IMR-90 (cell line): Measurements from ENCODE around the gene ASB17. TPM values are rescaled to one million over a fixed set of nuclear protein-coding genes. Genes with fewer than 3 reads are reported as not detected.

Experiments used
- ATAC-seq: fragments of 200-7000 bp; cut with Tn5 transposase; 2 replicates; pipeline ENCODE4 v1.9.1; 2020; ENCODE audit warnings: low read depth, mild to moderate bottlenecking, moderate library complexity
- BruUV-seq: library from RNA; stranded (reverse); fragments of 400-500 nt; replicated peaks from 2 replicates; lab custom pipeline; 2021; lab: Mats Ljungman, UMichigan
- CTCF ChIA-PET: fragments of 300-600 bp; formaldehyde crosslinking; extraction: SDS; loops from one replicate; lab custom pipeline; 2021; ENCODE audit warnings: antibody characterized with exemption; lab: Yijun Ruan, JAX
- POLR2A ChIA-PET: fragments of 300-600 bp; sonication (Branson Sonifier 250); formaldehyde crosslinking; loops from one replicate; lab custom pipeline; 2022; ENCODE audit warnings: antibody characterized with exemption; ENCODE audit not compliant: unreplicated experiment; lab: Charles Lee
- DNase-seq: peaks from one replicate; pipeline ENCODE4 v3.0.0; 2013
- H2AFZ ChIP-seq: replicated peaks from 2 replicates; pipeline ENCODE3; 2013; ENCODE audit warnings: low read length, mild to moderate bottlenecking; ENCODE audit not compliant: poor library complexity
- H2AK5ac ChIP-seq: 2 replicates; pipeline ENCODE4 v1.6.1; 2013; ENCODE audit warnings: low read depth, low read length, inconsistent platforms
- H2AK9ac ChIP-seq: replicated peaks from 2 replicates; pipeline ENCODE3; 2013; ENCODE audit warnings: mild to moderate bottlenecking, low read depth, low read length, moderate library complexity; ENCODE audit not compliant: poor library complexity
- H2BK120ac ChIP-seq: 2 replicates; pipeline ENCODE4 v1.6.1; 2013; ENCODE audit warnings: low read depth, low read length, inconsistent platforms
- H2BK15ac ChIP-seq: 3 replicates; pipeline ENCODE4 v1.6.1; 2013; ENCODE audit warnings: low read depth, low read length, inconsistent platforms
- H2BK20ac ChIP-seq: 2 replicates; pipeline ENCODE4 v1.6.1; 2013; ENCODE audit warnings: low read depth, mild to moderate bottlenecking, inconsistent platforms, low read length, moderate library complexity
- H2BK5ac ChIP-seq: 2 replicates; pipeline ENCODE4 v1.6.1; 2013; ENCODE audit warnings: mild to moderate bottlenecking, low read depth, low read length, inconsistent platforms; ENCODE audit not compliant: poor library complexity, severe bottlenecking
- H3K14ac ChIP-seq: replicated peaks from 2 replicates; pipeline ENCODE4 v1.6.1; 2013; ENCODE audit warnings: low read depth, low read length, inconsistent platforms
- H3K18ac ChIP-seq: 2 replicates; pipeline ENCODE4 v1.6.1; 2013; ENCODE audit warnings: low read depth, low read length, control low read depth
- H3K23ac ChIP-seq: 2 replicates; pipeline ENCODE4 v1.6.1; 2013; ENCODE audit warnings: low read depth, low read length, inconsistent platforms
- H3K27ac ChIP-seq: 2 replicates; pipeline ENCODE4 v1.5.1; 2013; ENCODE audit warnings: mild to moderate bottlenecking, control low read depth, low read length; ENCODE audit not compliant: insufficient read depth
- H3K27me3 ChIP-seq: 2 replicates; pipeline ENCODE4 v1.6.1; 2013; ENCODE audit warnings: low read length; ENCODE audit not compliant: control insufficient read depth, insufficient read depth
- H3K36me3 ChIP-seq: 2 replicates; pipeline ENCODE4 v1.6.1; 2013; ENCODE audit warnings: low read length, mixed read lengths; ENCODE audit not compliant: control insufficient read depth, insufficient read depth
- H3K4ac ChIP-seq: 2 replicates; pipeline ENCODE4 v1.6.1; 2013; ENCODE audit warnings: low read depth, low read length, inconsistent platforms
- H3K4me1 ChIP-seq: 2 replicates; pipeline ENCODE4 v1.6.1; 2013; ENCODE audit warnings: low read length, mixed read lengths; ENCODE audit not compliant: control insufficient read depth, insufficient read depth
- H3K4me2 ChIP-seq: 2 replicates; pipeline ENCODE4 v1.6.1; 2013; ENCODE audit warnings: low read depth, mild to moderate bottlenecking, control low read depth, low read length, moderate library complexity
- H3K4me3 ChIP-seq: 2 replicates; pipeline ENCODE4 v1.5.1; 2013; ENCODE audit warnings: low read depth, mild to moderate bottlenecking, control low read depth, low read length, moderate library complexity; ENCODE audit not compliant: insufficient read depth
- H3K56ac ChIP-seq: 2 replicates; pipeline ENCODE4 v1.6.1; 2013; ENCODE audit warnings: low read length, inconsistent platforms; ENCODE audit not compliant: insufficient read depth; ENCODE audit errors: extremely low read depth
- H3K79me1 ChIP-seq, 2 experiments: 2 replicates each; pipeline ENCODE4 v1.6.1; 2013; ENCODE audit warnings: low read length in 2 of 2, inconsistent platforms in 1 of 2, low read depth in 1 of 2
- H3K9ac ChIP-seq: 2 replicates; pipeline ENCODE4 v1.6.1; 2013; ENCODE audit warnings: low read depth, low read length, control low read depth
- H3K9me1 ChIP-seq: 2 replicates; pipeline ENCODE4 v1.6.1; 2013; ENCODE audit warnings: low read length, inconsistent platforms; ENCODE audit not compliant: insufficient read depth
- H3K9me3 ChIP-seq: 2 replicates; pipeline ENCODE4 v1.6.1; 2013; ENCODE audit warnings: low read length; ENCODE audit not compliant: control insufficient read depth, insufficient read depth
- H4K20me1 ChIP-seq: 2 replicates; pipeline ENCODE4 v1.6.1; 2013; ENCODE audit warnings: low read length, inconsistent platforms; ENCODE audit not compliant: insufficient read depth
- H4K5ac ChIP-seq: 2 replicates; pipeline ENCODE4 v1.6.1; 2013; ENCODE audit warnings: mild to moderate bottlenecking, low read depth, low read length, control low read depth
- H4K8ac ChIP-seq, 2 experiments: 2 replicates each; pipeline ENCODE4 v1.6.1; 2013; ENCODE audit warnings: low read depth in 2 of 2, low read length in 2 of 2, control low read depth in 1 of 2, inconsistent platforms in 1 of 2
- H4K91ac ChIP-seq: 2 replicates; pipeline ENCODE4 v1.6.1; 2013; ENCODE audit warnings: low read depth, low read length, inconsistent platforms; ENCODE audit not compliant: insufficient read depth
- BHLHE40 ChIP-seq: fragments of 150-350 bp; IDR thresholded peaks from 2 replicates; pipeline ENCODE4 v1.6.1; 2016; ENCODE audit warnings: mild to moderate bottlenecking, low read depth, low read length
- CEBPB ChIP-seq: IDR thresholded peaks from 2 replicates; pipeline ENCODE4 v1.6.1; 2012; ENCODE audit warnings: low read depth, low read length, improper control_type of control experiment
- CHD1 ChIP-seq: IDR thresholded peaks from 2 replicates; pipeline ENCODE4 v1.6.1; 2012; ENCODE audit warnings: low read depth, low read length, improper control_type of control experiment
- CTCF ChIP-seq: conservative IDR thresholded peaks from 2 replicates; pipeline ENCODE4 v1.5.1; 2012; ENCODE audit warnings: mild to moderate bottlenecking, low read depth, low read length, improper control_type of control experiment
- ELK1 ChIP-seq: fragments of 150-350 bp; IDR thresholded peaks from 2 replicates; pipeline ENCODE4 v1.6.1; 2016; ENCODE audit warnings: low read depth, mild to moderate bottlenecking, low read length, moderate library complexity, borderline replicate concordance
- FOS ChIP-seq: fragments of 150-350 bp; IDR thresholded peaks from 2 replicates; pipeline ENCODE4 v1.6.1; 2016; ENCODE audit warnings: low read depth, low read length
- MAFK ChIP-seq: IDR thresholded peaks from 2 replicates; pipeline ENCODE4 v1.6.1; 2012; ENCODE audit warnings: low read depth, low read length, improper control_type of control experiment
- MAZ ChIP-seq: IDR thresholded peaks from 2 replicates; pipeline ENCODE4 v1.6.1; 2012; ENCODE audit warnings: low read depth, mild to moderate bottlenecking, low read length, improper control_type of control experiment, moderate library complexity, borderline replicate concordance
- NFE2L2 ChIP-seq: fragments of 150-350 bp; IDR thresholded peaks from 2 replicates; pipeline ENCODE4 v1.6.1; 2016; ENCODE audit warnings: low read depth, mild to moderate bottlenecking, low read length
- POLR2A ChIP-seq: IDR thresholded peaks from 2 replicates; pipeline ENCODE4 v1.6.1; 2012; ENCODE audit warnings: mild to moderate bottlenecking, low read depth, low read length
- RAD21 ChIP-seq: IDR thresholded peaks from 2 replicates; pipeline ENCODE4 v1.6.1; 2012; ENCODE audit warnings: low read length, improper control_type of control experiment
- RCOR1 ChIP-seq: IDR thresholded peaks from 2 replicates; pipeline ENCODE4 v1.6.1; 2012; ENCODE audit warnings: mild to moderate bottlenecking, low read length, improper control_type of control experiment; ENCODE audit not compliant: insufficient replicate concordance
- RFX5 ChIP-seq: IDR thresholded peaks from 2 replicates; pipeline ENCODE4 v1.8.0; 2012; ENCODE audit warnings: low read depth, mild to moderate bottlenecking, low read length, moderate library complexity
- SMC3 ChIP-seq: fragments of 150-350 bp; IDR thresholded peaks from 2 replicates; pipeline ENCODE4 v1.6.1; 2016; ENCODE audit warnings: low read depth, mild to moderate bottlenecking, antibody characterized with exemption, low read length, moderate library complexity
- WGBS, 2 experiments: methylation state at CpG; one replicate each; pipeline versions ENCODE4 v1.1.5 to v1.1.7; 2013; ENCODE audit warnings: missing lambda C conversion rate in 2 of 2; ENCODE audit not compliant: insufficient read length in 1 of 2; ENCODE audit errors: extremely low coverage in 2 of 2; 5-methylcytosine and 5-hydroxymethylcytosine counted together
- dilution Hi-C: fragments of 300-500 bp; cut with HindIII; formaldehyde crosslinking; loops from one replicate; pipeline ENCODE4 v1.14.3; 2018; ENCODE audit warnings: low sequenced_read_pairs; ENCODE audit not compliant: unreplicated experiment
- in situ Hi-C: fragments of 300-500 bp; cut with MboI; formaldehyde crosslinking; loops from 3 replicates; pipeline ENCODE4 v1.14.3; 2019; ENCODE audit warnings: low sequenced_read_pairs, inconsistent platforms, mixed read lengths
- intact Hi-C: fragments of 100-400 bp; cut with micrococcal nuclease; formaldehyde crosslinking; loops from 2 replicates; pipeline ENCODE4 v1.10.0; 2022
- polyA plus RNA-seq, 3 experiments: library from polyadenylated mRNA; depleted of rRNA; stranded (reverse); fragments of >200 nt; gene quantifications; 2 replicates each; pipeline ENCODE4 v1.2.3, GENCODE V29; 2012; ENCODE audit warnings: low replicate concordance in 1 of 3
- total RNA-seq: library from RNA; depleted of rRNA; stranded (reverse); fragments of >200 nt; gene quantifications from 2 replicates; pipeline ENCODE4 v1.2.3, GENCODE V29; 2012

Gene ASB17
- total and polyA plus RNA-seq, 2 of the 4 experiments (the other 2 are of a cell fraction), result not detected

GRCh38 chr1:75922698-75923097 is 9.5 kb downstream of the ASB17 start:
- no peak overlapping the region for H2BK15ac ChIP-seq
- TF ChIP-seq RCOR1 (no peak), CHD1 (no peak), BHLHE40 (no peak), FOS (no peak), MAZ (no peak), RAD21 (no peak), CEBPB (no peak), ELK1 (no peak), SMC3 (no peak), MAFK (no peak), NFE2L2 (no peak), RFX5 (no peak), POLR2A (no peak), CTCF (no peak)
- no peak overlapping the region for H2AK5ac ChIP-seq
- no peaks in the 10 kb centered on the region for H3K9me3 ChIP-seq
- H3K4me2 ChIP-seq, result no peak overlapping the region
- H2BK20ac ChIP-seq, result no peak overlapping the region
- H4K91ac ChIP-seq, result no peak overlapping the region
- H3K4ac ChIP-seq, result no peak overlapping the region
- no peak for DNase-seq
- intact Hi-C loops (loop anchor here (5.0 kb wide), 1 partner anchor 55 kb away; no protein-coding TSS in a partner anchor), in situ Hi-C loops (no loop called here), dilution Hi-C loops (no loop called here)
- no CpG with 5 or more reads among the region's 1 CpG for WGBS, 2 experiments
- ChIA-PET POLR2A (no interaction called here), CTCF (no interaction called here)
- no peak overlapping the region for H2BK120ac ChIP-seq
- no TSS peak for BruUV-seq
- H3K4me3 ChIP-seq, result no peak overlapping the region
- no peaks in the 10 kb centered on the region for H3K4me1 ChIP-seq
- no peak overlapping the region for H3K56ac ChIP-seq
- no peaks in the 10 kb centered on the region for H3K79me1 ChIP-seq
- H3K18ac ChIP-seq, result no peak overlapping the region
- H2AFZ ChIP-seq, result no peak overlapping the region
- no peaks in the 10 kb centered on the region for H4K20me1 ChIP-seq
- H3K27ac ChIP-seq, result no peak overlapping the region
- no peak overlapping the region for H3K9ac ChIP-seq
- H3K9me1 ChIP-seq, result no peaks in the 10 kb centered on the region
- no peak overlapping the region for H2AK9ac ChIP-seq
- ATAC-seq, result no peak
- no peak overlapping the region for H4K8ac ChIP-seq
- H3K27me3 ChIP-seq, result no peaks in the 10 kb centered on the region; the same call in 1 of the 2 replicates
- H2BK5ac ChIP-seq, result no peak overlapping the region
- H3K36me3 ChIP-seq, result no peaks in the 10 kb centered on the region
- no peak overlapping the region for H3K14ac ChIP-seq
- H3K23ac ChIP-seq, result no peak overlapping the region
- no peak overlapping the region for H4K5ac ChIP-seq
